LNCaP clone FGC (cell line): ENCODE results near the gene ADAMTSL2.

ENCODE experiments used
- DNase-seq: peaks from one replicate; pipeline ENCODE4 v3.0.0-alpha.2; 2011; ENCODE audit warnings: low read depth
- H3K4me3 ChIP-seq: 2 replicates; pipeline ENCODE4 v1.5.1; 2011; ENCODE audit warnings: mild to moderate bottlenecking, low read depth, low read length, control low read depth
- CTCF ChIP-seq: IDR thresholded peaks from 2 replicates; pipeline ENCODE4 v1.5.1; 2012; ENCODE audit warnings: mild to moderate bottlenecking; ENCODE audit not compliant: control insufficient read depth, insufficient read depth; ENCODE audit errors: extremely low read depth

Gene ADAMTSL2

GRCh38 chr9:133516256-133516960, 18.1 kb upstream of the ADAMTSL2 start:
- H3K4me3 ChIP-seq: no peak overlapping the region
- DNase-seq: no peak
- no peak for TF ChIP-seq CTCF

- no peak for TF ChIP-seq CTCF
- DNase-seq: no peak
- H3K4me3 ChIP-seq: no peak overlapping the region
These were observed 17.5 kb upstream of the ADAMTSL2 start for GRCh38 chr9:133516961-133517350.

GRCh38 chr9:133517711-133518110, 16.8 kb upstream of the ADAMTSL2 start:
- no peak for TF ChIP-seq CTCF
- DNase-seq: no peak
- H3K4me3 ChIP-seq: no peak overlapping the region

GRCh38 chr9:133518200-133518599, 16.3 kb upstream of the ADAMTSL2 start:
- DNase-seq: no peak

GRCh38 chr9:133518706-133519449, 15.6 kb upstream of the ADAMTSL2 start:
- H3K4me3 ChIP-seq: no peak overlapping the region
- no peak for DNase-seq
- no peak for TF ChIP-seq CTCF

More at GRCh38 chr9:133518200-133518599, 16.3 kb upstream of the ADAMTSL2 start:
- H3K4me3 ChIP-seq: no peak overlapping the region
- TF ChIP-seq CTCF: no peak

GRCh38 chr9:133519693-133520092, 14.8 kb upstream of the ADAMTSL2 start:
- DNase-seq: no peak
- no peak overlapping the region for H3K4me3 ChIP-seq
- TF ChIP-seq CTCF: no peak
